ENCODE results near the gene DEGS2. TPM values are rescaled to one million over a fixed set of nuclear protein-coding genes. Genes with fewer than 3 reads are reported as not detected.

DEGS2 gene
- total RNA-seq, 1 experiment from 2014 or later, result not detected

DNA sequence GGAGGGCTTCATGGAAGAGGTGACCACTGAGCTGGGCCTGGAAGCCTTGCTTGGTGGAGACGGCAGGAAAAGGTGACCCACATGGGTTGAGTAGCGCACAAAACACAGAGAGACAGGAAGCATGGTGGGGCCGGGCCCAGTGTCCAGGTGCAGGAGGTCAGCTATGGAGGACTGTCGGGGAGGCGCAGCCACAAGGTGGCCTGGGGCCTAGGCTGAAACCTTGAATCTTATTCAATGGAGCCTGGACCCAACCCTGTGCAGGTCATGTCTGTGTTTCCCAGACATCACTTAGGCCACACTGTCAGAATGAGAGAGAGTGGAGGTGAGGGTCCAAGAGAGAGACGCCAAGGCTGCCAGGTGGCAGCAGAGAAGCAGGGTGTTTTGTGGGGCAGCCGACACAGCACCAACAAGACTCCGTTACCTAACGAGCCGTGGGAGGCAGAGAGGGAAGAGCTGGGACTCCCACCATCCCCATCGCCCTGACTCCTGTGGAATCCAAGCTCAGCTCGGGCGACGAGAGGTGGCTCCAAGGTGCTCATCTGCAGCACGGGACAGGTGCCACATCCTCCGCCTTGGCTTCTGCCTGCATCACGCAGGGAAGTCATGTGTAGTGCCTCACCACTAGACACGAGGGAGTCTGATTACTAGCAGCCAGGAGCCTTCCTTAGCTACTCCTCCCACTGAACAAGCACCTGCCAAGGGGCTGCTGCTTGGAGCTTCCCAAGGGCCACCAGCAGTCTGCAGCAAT lies 38.7 kb downstream of the DEGS2 start:
- no peak overlapping the region for H2AFZ ChIP-seq (ENCODE audit: low read length)
- no peaks in the 10 kb centered on the region for H3K36me3 ChIP-seq (ENCODE audit: insufficient read depth, low read length)
- no peaks in the 10 kb centered on the region for H3K79me2 ChIP-seq (ENCODE audit: low read length)
- H3K4me3 ChIP-seq (ENCODE audit: low read length), result no peak overlapping the region
- H3K9me3 ChIP-seq (ENCODE audit: low read length), result no peaks in the 10 kb centered on the region
- no peaks in the 10 kb centered on the region; the same call in 1 of the 2 replicates for H4K20me1 ChIP-seq (ENCODE audit: insufficient read depth, low read depth, low read length)
- DNase-seq, result no peak
- H3K27me3 ChIP-seq (ENCODE audit: low read length), result no peaks in the 10 kb centered on the region
- H3K9me2 ChIP-seq (replicated peaks; ENCODE audit: insufficient read depth, low read length), result no peaks in the 10 kb centered on the region
- H3K9ac ChIP-seq (ENCODE audit: low read length), result no peak overlapping the region
- H3K4me1 ChIP-seq (ENCODE audit: low read length), result no peaks in the 10 kb centered on the region
- H3K4me2 ChIP-seq (ENCODE audit: low read depth, low read length, poor library complexity, severe bottlenecking), result no peak overlapping the region
- no peak overlapping the region for H3K27ac ChIP-seq (ENCODE audit: low read length)

GRCh38 chr14:100119251-100119650 lies 40.2 kb downstream of the DEGS2 start:
- H3K79me2 ChIP-seq (ENCODE audit: low read length), result no peaks in the 10 kb centered on the region
- no peaks in the 10 kb centered on the region for H3K36me3 ChIP-seq (ENCODE audit: insufficient read depth, low read length)
- no peaks in the 10 kb centered on the region; the same call in 1 of the 2 replicates for H4K20me1 ChIP-seq (ENCODE audit: insufficient read depth, low read depth, low read length)
- H2AFZ ChIP-seq (ENCODE audit: low read length), result no peak overlapping the region
- H3K4me1 ChIP-seq (ENCODE audit: low read length), result no peaks in the 10 kb centered on the region
- H3K9ac ChIP-seq (ENCODE audit: low read length), result no peak overlapping the region
- no peak overlapping the region for H3K4me2 ChIP-seq (ENCODE audit: low read depth, low read length, poor library complexity, severe bottlenecking)
- DNase-seq, result no peak
- no peaks in the 10 kb centered on the region for H3K27me3 ChIP-seq (ENCODE audit: low read length)
- H3K4me3 ChIP-seq (ENCODE audit: low read length), result no peak overlapping the region
- no peaks in the 10 kb centered on the region for H3K9me2 ChIP-seq (replicated peaks; ENCODE audit: insufficient read depth, low read length)
- H3K9me3 ChIP-seq (ENCODE audit: low read length), result no peaks in the 10 kb centered on the region
- H3K27ac ChIP-seq (ENCODE audit: low read length), result no peak overlapping the region

GRCh38 chr14:100118396-100119011 lies 40.9 kb downstream of the DEGS2 start:
- no peaks in the 10 kb centered on the region for H3K27me3 ChIP-seq (ENCODE audit: low read length)
- H3K4me2 ChIP-seq (ENCODE audit: low read depth, low read length, poor library complexity, severe bottlenecking), result no peak overlapping the region
- no peak overlapping the region for H3K4me3 ChIP-seq (ENCODE audit: low read length)
- no peak overlapping the region for H3K27ac ChIP-seq (ENCODE audit: low read length)
- H3K4me1 ChIP-seq (ENCODE audit: low read length), result no peaks in the 10 kb centered on the region
- no peak overlapping the region for H3K9ac ChIP-seq (ENCODE audit: low read length)
- no peak for DNase-seq
- H3K79me2 ChIP-seq (ENCODE audit: low read length), result no peaks in the 10 kb centered on the region
- no peaks in the 10 kb centered on the region for H3K9me3 ChIP-seq (ENCODE audit: low read length)
- no peaks in the 10 kb centered on the region; the same call in 1 of the 2 replicates for H4K20me1 ChIP-seq (ENCODE audit: insufficient read depth, low read depth, low read length)
- H3K36me3 ChIP-seq (ENCODE audit: insufficient read depth, low read length), result no peaks in the 10 kb centered on the region
- no peaks in the 10 kb centered on the region for H3K9me2 ChIP-seq (replicated peaks; ENCODE audit: insufficient read depth, low read length)
- H2AFZ ChIP-seq (ENCODE audit: low read length), result no peak overlapping the region

- Histone ChIP-seq H3K4me1 (ENCODE audit: low read length) (no peaks in the 10 kb centered on the region), H3K27ac (ENCODE audit: low read length) (no peak overlapping the region), H3K4me3 (ENCODE audit: low read length) (no peak overlapping the region), H3K79me2 (ENCODE audit: low read length) (no peaks in the 10 kb centered on the region), H3K9ac (ENCODE audit: low read length) (no peak overlapping the region), H3K4me2 (ENCODE audit: low read depth, low read length, poor library complexity, severe bottlenecking) (no peak overlapping the region), H3K36me3 (ENCODE audit: insufficient read depth, low read length) (no peaks in the 10 kb centered on the region), H3K27me3 (ENCODE audit: low read length) (no peaks in the 10 kb centered on the region), H4K20me1 (ENCODE audit: insufficient read depth, low read depth, low read length) (no peaks in the 10 kb centered on the region; the same call in 1 of the 2 replicates), H3K9me2 (replicated peaks; ENCODE audit: insufficient read depth, low read length) (no peaks in the 10 kb centered on the region), H2AFZ (ENCODE audit: low read length) (no peak overlapping the region), H3K9me3 (ENCODE audit: low read length) (no peaks in the 10 kb centered on the region)
- no peak for DNase-seq
Measured at GRCh38 chr14:100117633-100118395, 41.6 kb downstream of the DEGS2 start.

DNA sequence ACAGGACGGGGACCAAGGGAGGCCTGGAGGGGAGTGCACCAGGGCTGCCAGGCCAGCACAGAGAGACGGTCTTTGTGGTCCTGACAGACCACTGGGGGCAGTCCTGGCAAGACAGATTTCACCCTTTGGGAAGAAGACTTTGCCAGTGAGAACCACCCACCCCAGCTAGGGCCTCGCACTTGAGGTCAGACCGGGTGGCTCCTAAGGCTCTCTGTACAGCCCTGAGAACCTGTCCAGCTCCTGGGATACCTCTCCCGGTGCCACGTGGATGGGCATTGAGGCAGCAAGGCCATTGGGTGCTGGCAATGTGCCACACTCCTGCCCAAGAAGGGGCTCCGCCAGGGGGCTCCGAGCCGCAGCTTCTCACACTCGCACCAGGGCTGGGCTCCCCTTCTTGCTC lies 42.4 kb downstream of the DEGS2 start:
- H3K36me3 ChIP-seq (ENCODE audit: insufficient read depth, low read length), result no peaks in the 10 kb centered on the region
- no peak overlapping the region for H3K27ac ChIP-seq (ENCODE audit: low read length)

GRCh38 chr14:100116134-100116533 lies 43.3 kb downstream of the DEGS2 start:
- Histone ChIP-seq H3K27me3 (ENCODE audit: low read length) (no peaks in the 10 kb centered on the region), H3K4me3 (ENCODE audit: low read length) (no peak overlapping the region), H3K9ac (ENCODE audit: low read length) (no peak overlapping the region), H3K27ac (ENCODE audit: low read length) (no peak overlapping the region), H3K4me1 (ENCODE audit: low read length) (no peaks in the 10 kb centered on the region), H3K9me3 (ENCODE audit: low read length) (no peaks in the 10 kb centered on the region), H2AFZ (ENCODE audit: low read length) (no peak overlapping the region), H3K36me3 (ENCODE audit: insufficient read depth, low read length) (no peaks in the 10 kb centered on the region), H3K79me2 (ENCODE audit: low read length) (no peaks in the 10 kb centered on the region), H3K4me2 (ENCODE audit: low read depth, low read length, poor library complexity, severe bottlenecking) (no peak overlapping the region), H3K9me2 (replicated peaks; ENCODE audit: insufficient read depth, low read length) (no peaks in the 10 kb centered on the region), H4K20me1 (ENCODE audit: insufficient read depth, low read depth, low read length) (no peaks in the 10 kb centered on the region; the same call in 1 of the 2 replicates)
- DNase-seq, result no peak

More for the DNA sequence above, 42.4 kb downstream of the DEGS2 start:
- DNase-seq, result no peak
- H3K9me3 ChIP-seq (ENCODE audit: low read length), result no peaks in the 10 kb centered on the region
- no peaks in the 10 kb centered on the region for H3K9me2 ChIP-seq (replicated peaks; ENCODE audit: insufficient read depth, low read length)
- no peak overlapping the region for H3K9ac ChIP-seq (ENCODE audit: low read length)
- H4K20me1 ChIP-seq (ENCODE audit: insufficient read depth, low read depth, low read length), result no peaks in the 10 kb centered on the region; the same call in 1 of the 2 replicates
- no peaks in the 10 kb centered on the region for H3K27me3 ChIP-seq (ENCODE audit: low read length)
- H3K4me2 ChIP-seq (ENCODE audit: low read depth, low read length, poor library complexity, severe bottlenecking), result no peak overlapping the region
- H2AFZ ChIP-seq (ENCODE audit: low read length), result no peak overlapping the region
- H3K4me1 ChIP-seq (ENCODE audit: low read length), result no peaks in the 10 kb centered on the region
- no peak overlapping the region for H3K4me3 ChIP-seq (ENCODE audit: low read length)
- H3K79me2 ChIP-seq (ENCODE audit: low read length), result no peaks in the 10 kb centered on the region

DNA sequence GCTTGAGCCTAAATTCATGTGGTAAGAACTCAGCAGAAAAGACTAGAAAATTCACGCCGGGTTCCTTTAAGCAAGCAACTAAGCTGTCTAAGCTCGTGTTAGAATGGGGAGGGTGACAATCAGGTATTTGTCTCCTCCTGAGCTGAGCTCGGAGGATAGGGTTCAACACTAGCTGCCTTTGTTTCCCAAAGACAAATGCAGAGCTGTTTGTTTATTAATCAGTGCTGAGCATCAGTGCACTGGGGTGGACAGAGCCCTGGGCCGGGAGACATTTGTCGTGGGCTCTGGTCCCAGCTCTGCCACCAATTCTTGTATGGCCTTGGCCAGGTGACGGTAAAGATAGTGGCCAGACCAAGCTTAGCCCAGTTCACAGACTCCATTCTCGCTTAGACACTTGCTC lies 43.7 kb downstream of the DEGS2 start:
- H3K36me3 ChIP-seq (ENCODE audit: insufficient read depth, low read length), result no peaks in the 10 kb centered on the region
- no peaks in the 10 kb centered on the region for H3K9me2 ChIP-seq (replicated peaks; ENCODE audit: insufficient read depth, low read length)
- H2AFZ ChIP-seq (ENCODE audit: low read length), result no peak overlapping the region
- no peaks in the 10 kb centered on the region; the same call in 1 of the 2 replicates for H4K20me1 ChIP-seq (ENCODE audit: insufficient read depth, low read depth, low read length)
- H3K9ac ChIP-seq (ENCODE audit: low read length), result no peak overlapping the region
- no peak overlapping the region for H3K4me2 ChIP-seq (ENCODE audit: low read depth, low read length, poor library complexity, severe bottlenecking)
- no peak overlapping the region for H3K27ac ChIP-seq (ENCODE audit: low read length)
- no peaks in the 10 kb centered on the region for H3K27me3 ChIP-seq (ENCODE audit: low read length)
- no peaks in the 10 kb centered on the region for H3K9me3 ChIP-seq (ENCODE audit: low read length)
- H3K4me1 ChIP-seq (ENCODE audit: low read length), result no peaks in the 10 kb centered on the region
- DNase-seq, result no peak
- H3K4me3 ChIP-seq (ENCODE audit: low read length), result no peak overlapping the region
- H3K79me2 ChIP-seq (ENCODE audit: low read length), result no peaks in the 10 kb centered on the region

GRCh38 chr14:100115236-100115635 lies 44.2 kb downstream of the DEGS2 start:
- Histone ChIP-seq H3K36me3 (ENCODE audit: insufficient read depth, low read length) (no peaks in the 10 kb centered on the region), H3K4me3 (ENCODE audit: low read length) (no peak overlapping the region), H3K4me2 (ENCODE audit: low read depth, low read length, poor library complexity, severe bottlenecking) (no peak overlapping the region), H3K79me2 (ENCODE audit: low read length) (no peaks in the 10 kb centered on the region), H4K20me1 (ENCODE audit: insufficient read depth, low read depth, low read length) (no peaks in the 10 kb centered on the region; the same call in 1 of the 2 replicates), H3K9me2 (replicated peaks; ENCODE audit: insufficient read depth, low read length) (no peaks in the 10 kb centered on the region), H3K27ac (ENCODE audit: low read length) (no peak overlapping the region), H3K4me1 (ENCODE audit: low read length) (no peaks in the 10 kb centered on the region), H2AFZ (ENCODE audit: low read length) (no peak overlapping the region), H3K27me3 (ENCODE audit: low read length) (no peaks in the 10 kb centered on the region), H3K9me3 (ENCODE audit: low read length) (no peaks in the 10 kb centered on the region), H3K9ac (ENCODE audit: low read length) (no peak overlapping the region)
- no peak for DNase-seq

All from Karpas-422 (cell line).